GM18499 (cell line): ENCODE data around the gene MGAT4C.
"Not testable (repeated sequence)": the region's sequence is repeated elsewhere in the genome, so short reads cannot be mapped to it uniquely, and the experiment has no call there.

Source experiments
- ATAC-seq: cut with Tn5 transposase; IDR thresholded peaks from one replicate; pipeline ENCODE4 v1.9.1; 2021; ENCODE audit warnings: moderate number of reproducible peaks; ENCODE audit not compliant: insufficient read depth, unreplicated experiment

The MGAT4C gene

DNA sequence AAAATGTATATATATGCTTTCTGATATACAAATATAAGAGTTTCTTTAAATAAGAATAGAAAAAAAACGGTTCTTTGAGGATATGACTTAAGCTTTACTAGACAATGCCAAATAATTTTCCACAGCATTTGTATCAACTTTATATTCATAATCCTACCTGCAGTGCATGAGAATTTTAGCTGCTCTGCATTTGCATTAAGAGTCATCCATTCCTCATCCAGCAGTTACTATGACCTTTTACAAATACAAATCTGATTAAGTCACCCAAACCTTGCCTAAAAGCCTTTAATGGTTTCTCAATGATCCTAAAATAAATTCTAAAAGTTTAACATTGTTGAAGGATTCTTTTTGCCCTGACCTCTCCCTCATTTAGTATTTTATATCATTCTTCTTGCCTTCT lies 116.5 kb downstream of the MGAT4C start:
- no peak for ATAC-seq

DNA sequence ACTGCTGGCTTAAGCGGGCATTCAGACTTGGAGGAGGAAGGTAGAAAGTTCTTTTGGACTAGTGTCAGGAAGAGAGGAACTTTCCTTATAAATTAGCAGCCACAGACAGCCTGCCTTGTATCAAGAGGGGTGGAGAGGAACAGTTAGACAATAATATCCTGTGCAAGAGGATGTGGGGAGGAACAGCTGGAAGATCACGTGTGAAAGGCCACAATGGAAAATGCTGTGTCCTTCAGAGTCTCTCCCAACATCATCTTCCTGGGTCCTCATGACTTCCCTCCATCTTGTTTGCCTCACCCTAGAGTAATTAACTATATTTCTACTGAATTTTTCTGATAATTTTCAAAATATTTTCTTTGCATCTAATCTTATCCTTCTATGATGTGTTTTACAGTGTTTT lies 117.4 kb downstream of the MGAT4C start:
- ATAC-seq = no peak

DNA sequence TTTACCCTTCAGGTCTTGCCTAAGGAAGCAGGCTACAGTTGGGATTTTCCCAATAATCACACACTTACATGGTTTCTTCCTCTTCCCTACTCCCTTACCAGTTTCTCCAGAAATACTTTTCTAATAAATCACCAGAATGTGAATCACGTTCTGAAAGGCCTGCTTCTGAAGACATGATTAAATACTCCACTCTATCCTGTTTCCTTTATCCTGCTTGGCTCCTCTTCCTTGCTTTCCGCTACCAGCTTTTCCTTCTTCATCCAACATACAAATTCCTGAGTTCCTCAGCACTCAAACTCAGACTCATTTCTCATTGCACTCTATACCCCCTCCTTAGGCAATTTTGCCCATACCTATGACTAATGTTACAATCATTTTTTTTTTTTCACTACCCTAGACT lies 118.3 kb downstream of the MGAT4C start:
- ATAC-seq = no peak

DNA sequence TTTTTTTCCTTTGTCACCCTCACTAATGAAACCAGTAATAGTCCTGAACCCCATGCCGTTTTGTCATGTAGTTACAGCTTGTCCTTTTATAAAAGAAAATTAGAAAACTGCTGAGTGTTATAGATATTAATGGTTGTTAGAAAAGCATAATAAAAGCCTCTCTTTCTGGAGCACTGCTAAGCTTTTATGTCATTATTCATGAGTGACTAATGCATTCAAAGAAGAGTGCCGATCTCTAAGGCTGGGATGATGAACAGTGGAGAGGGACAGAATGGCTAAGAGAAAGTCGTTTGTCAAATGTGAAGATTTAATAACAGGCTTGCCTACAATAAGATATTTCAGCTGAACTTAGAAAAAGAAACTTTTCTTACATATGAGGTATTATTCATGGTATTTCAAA lies 121.6 kb downstream of the MGAT4C start:
- ATAC-seq = no peak

- not testable (repeated sequence) for ATAC-seq
Measured at GRCh38 chr12:86126900-86127299, 129.3 kb downstream of the MGAT4C start.

DNA sequence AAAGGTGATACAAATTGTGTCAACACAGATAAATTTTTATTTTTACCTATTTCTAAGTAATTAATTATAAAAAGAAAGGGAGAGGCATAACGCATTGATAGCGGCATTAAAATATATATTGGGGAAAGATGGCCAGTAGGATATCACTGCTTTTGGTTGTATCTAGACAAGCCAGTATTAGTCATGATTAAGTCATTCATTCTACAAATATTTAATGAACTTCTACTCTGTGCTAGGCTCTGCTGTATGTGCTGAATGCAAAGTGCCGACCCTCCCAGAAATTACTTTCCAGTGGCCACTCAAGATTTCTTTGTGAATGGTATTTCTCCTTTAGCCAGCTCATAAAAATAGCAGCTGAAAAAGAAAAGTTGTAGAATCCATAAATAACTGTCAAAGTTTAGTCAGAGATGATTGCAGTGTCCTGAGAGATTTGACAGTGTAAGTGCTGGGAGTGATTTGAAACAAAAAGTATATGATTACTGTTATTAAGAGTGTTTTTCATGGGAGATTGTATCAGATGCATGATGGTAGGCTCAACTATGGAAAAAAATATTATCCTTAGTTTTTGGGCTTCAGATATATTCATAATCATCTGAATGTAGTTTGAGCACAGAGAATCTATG lies 133.2 kb downstream of the MGAT4C start:
- no peak for ATAC-seq

GRCh38 chr12:86118161-86118560 lies 138.0 kb downstream of the MGAT4C start:
- ATAC-seq = no peak

DNA sequence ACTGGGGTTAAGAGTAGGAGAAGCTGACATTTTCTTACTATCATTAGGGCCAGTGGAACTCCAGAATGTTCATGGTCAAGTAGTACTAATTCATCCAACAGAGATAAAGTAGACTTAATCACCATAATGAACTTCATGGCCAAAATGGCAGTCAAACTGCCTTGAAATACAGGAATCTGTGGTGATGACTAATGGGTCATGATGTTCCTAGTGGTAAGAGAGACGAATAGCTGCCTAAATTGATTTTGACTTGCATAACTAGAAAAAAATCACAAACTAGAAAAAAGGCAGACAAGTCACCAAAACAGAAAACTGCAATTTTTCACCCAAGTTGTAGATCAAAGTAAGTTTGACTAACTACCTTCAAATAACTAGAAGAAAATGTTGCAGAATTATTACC lies 138.5 kb downstream of the MGAT4C start:
- ATAC-seq = no peak

DNA sequence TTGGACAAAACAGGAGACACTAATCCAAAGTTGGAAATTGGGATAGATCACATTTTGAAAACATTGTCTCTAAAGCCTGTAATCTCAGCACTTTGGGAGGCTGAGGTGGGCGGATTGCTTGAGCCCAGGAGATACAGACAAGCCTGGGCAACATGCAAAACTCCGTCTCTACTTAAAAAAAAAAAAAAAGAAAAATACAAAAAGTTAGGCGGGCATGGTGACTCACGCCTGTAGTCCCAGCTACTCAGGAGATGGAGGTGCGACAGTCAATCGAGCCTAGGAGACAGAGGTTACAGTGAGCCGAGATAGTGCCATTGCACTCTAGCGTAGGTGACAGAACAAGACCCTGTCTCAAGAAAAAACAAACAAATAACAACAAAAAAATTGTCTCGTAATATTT lies 152.1 kb downstream of the MGAT4C start:
- no peak for ATAC-seq

- ATAC-seq = no peak
Measured at GRCh38 chr12:86097161-86097560, 159.0 kb downstream of the MGAT4C start.

GRCh38 chr12:86091681-86092080 lies 164.5 kb downstream of the MGAT4C start:
- ATAC-seq = no peak

DNA sequence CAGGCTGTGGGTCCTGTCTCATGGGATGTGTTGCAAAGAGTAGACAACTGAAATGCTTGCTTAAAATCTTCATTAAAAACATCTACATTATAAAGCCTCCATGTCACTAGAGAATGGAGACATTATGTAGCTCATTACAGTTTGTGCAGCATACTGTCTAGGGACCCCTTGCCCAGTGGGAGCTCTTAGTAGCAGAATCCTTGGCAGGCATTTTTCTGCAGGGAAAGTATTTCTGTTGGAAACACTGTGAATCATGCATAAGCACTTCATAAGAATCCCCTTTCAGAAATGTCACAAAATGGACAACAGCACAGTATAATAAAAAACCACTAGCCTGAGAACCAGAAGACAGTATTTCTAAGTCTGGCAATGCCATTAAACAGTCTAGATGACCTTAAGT lies 174.3 kb downstream of the MGAT4C start:
- ATAC-seq = no peak

- not testable (repeated sequence) for ATAC-seq
Measured at GRCh38 chr12:86059052-86059451, 197.1 kb downstream of the MGAT4C start.

GRCh38 chr12:86057092-86057845 lies 198.9 kb downstream of the MGAT4C start:
- ATAC-seq = no peak

DNA sequence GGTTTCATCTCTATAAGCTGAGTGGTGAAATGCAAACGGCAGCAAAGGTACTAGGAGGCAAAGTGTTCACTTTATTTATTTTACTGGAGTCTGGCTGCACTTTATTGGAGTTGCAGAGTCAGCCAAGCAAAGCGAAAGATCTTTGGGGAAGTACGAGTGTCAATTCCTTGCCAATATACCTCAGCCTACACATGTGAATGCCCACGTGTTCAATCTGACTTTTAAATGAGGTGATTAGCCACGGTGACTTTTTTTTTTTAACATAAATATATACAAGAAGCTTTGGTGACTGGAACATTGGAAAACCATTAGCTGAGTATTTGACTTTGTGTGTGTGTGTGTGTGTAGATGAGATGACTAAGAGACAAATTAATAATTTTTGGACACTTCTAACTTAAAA lies 203.3 kb downstream of the MGAT4C start:
- no peak for ATAC-seq

GRCh38 chr12:86050010-86050409 lies 206.2 kb downstream of the MGAT4C start:
- ATAC-seq = no peak

GRCh38 chr12:86044396-86044795 lies 211.8 kb downstream of the MGAT4C start:
- ATAC-seq = no peak

- no peak for ATAC-seq
Measured at GRCh38 chr12:86042062-86042461, 214.1 kb downstream of the MGAT4C start.

GRCh38 chr12:86018361-86018760 lies 237.8 kb downstream of the MGAT4C start:
- no peak for ATAC-seq

GRCh38 chr12:86015026-86015425 lies 241.2 kb downstream of the MGAT4C start:
- no peak for ATAC-seq

DNA sequence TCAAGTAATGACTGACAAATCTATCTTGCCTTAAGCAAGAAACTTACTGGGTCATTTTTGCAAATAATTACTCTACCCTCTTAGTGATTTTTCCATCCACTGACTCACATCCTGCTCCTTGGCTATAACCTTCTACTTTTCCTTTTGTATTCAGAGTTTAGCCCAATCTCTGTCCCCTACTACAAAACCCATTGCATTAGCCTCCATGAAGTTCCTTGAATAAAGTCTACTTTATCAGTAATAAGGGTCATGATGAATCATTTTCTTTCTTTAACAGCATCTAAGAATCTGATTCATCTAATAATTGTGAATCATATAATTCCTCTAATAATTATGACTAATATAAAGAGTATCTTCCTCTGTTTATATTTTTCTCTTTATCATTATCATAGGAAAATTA lies 249.5 kb downstream of the MGAT4C start:
- no peak for ATAC-seq

GRCh38 chr12:85998074-85998473 lies 258.1 kb downstream of the MGAT4C start:
- ATAC-seq = no peak
